ENCODE results near the gene HIF3A.

DNA sequence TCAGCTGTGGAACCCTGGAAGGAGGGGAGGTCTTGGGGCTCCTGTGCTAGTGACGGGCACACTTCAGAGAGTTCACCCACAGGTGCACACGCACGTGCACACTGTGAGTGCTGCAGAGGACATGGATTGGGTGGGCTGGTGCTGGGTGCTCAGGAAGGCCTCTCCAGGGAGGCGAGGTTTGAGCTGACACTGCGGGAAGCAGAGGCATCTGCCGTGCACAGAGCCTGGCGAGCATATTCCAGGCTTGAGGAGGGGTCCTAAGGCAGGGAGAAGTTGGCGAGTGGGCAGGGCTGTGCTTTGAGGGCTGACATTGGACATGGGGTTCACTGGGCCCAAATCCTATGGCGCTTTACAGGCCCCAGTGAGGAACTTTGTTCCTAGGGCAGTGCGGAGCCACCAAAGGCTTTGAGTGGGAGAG lies 90.9 kb downstream of the HIF3A start:
- TF ChIP-seq, protein P1, sequence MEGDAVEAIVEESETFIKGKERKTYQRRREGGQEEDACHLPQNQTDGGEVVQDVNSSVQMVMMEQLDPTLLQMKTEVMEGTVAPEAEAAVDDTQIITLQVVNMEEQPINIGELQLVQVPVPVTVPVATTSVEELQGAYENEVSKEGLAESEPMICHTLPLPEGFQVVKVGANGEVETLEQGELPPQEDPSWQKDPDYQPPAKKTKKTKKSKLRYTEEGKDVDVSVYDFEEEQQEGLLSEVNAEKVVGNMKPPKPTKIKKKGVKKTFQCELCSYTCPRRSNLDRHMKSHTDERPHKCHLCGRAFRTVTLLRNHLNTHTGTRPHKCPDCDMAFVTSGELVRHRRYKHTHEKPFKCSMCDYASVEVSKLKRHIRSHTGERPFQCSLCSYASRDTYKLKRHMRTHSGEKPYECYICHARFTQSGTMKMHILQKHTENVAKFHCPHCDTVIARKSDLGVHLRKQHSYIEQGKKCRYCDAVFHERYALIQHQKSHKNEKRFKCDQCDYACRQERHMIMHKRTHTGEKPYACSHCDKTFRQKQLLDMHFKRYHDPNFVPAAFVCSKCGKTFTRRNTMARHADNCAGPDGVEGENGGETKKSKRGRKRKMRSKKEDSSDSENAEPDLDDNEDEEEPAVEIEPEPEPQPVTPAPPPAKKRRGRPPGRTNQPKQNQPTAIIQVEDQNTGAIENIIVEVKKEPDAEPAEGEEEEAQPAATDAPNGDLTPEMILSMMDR (IDR thresholded peaks at IDR 0.05): no peak
- TF ChIP-seq POLR2A (IDR thresholded peaks at IDR 0.05): no peak
- no peak for TF ChIP-seq POLR2AphosphoS5 (IDR thresholded peaks at IDR 0.05; ENCODE audit: insufficient read depth in 1 of 2, low read depth in 1 of 2)
